Lung (tissue), 12 donors: Measurements from ENCODE around the gene KCNG2. TPM values are rescaled to one million over a fixed set of nuclear protein-coding genes. Genes with fewer than 3 reads are reported as not detected.

Experiments used
- ATAC-seq: fragments of 200-7000 bp; cut with Tn5 transposase; one replicate; pipeline ENCODE4 v1.9.1; 2020; ENCODE audit warnings: moderate number of reproducible peaks; ENCODE audit not compliant: insufficient read depth, low FRiP score
- DNase-seq, 3 donors: peaks; one replicate each; pipeline ENCODE4 v3.0.0-alpha.2; 2013 to 2017
- H3K27ac ChIP-seq, 2 donors: one replicate each; pipeline ENCODE4 v1.5.1; 2013; ENCODE audit warnings: mild to moderate bottlenecking in 2 of 2, moderate library complexity in 2 of 2, control low read depth in 1 of 2, inconsistent platforms in 1 of 2, low read depth in 1 of 2, low read length in 1 of 2
- H3K27me3 ChIP-seq, 3 donors: one replicate each; pipeline ENCODE4 v1.5.1; 2013; ENCODE audit warnings: low read length in 2 of 3; ENCODE audit not compliant: control insufficient read depth in 3 of 3, insufficient read depth in 3 of 3
- H3K36me3 ChIP-seq, 4 donors: one replicate each; pipeline ENCODE4 v1.5.1; 2013; ENCODE audit warnings: low read length in 4 of 4, mild to moderate bottlenecking in 1 of 4, moderate library complexity in 1 of 4; ENCODE audit not compliant: control insufficient read depth in 4 of 4, insufficient read depth in 4 of 4
- H3K4me1 ChIP-seq, 5 donors: one replicate each; pipeline ENCODE4 v1.5.1; 2013; ENCODE audit warnings: low read length in 5 of 5, mild to moderate bottlenecking in 2 of 5, moderate library complexity in 1 of 5; ENCODE audit not compliant: control insufficient read depth in 5 of 5, insufficient read depth in 5 of 5
- H3K4me3 ChIP-seq: one replicate; pipeline ENCODE4 v1.5.1; 2013; ENCODE audit warnings: mild to moderate bottlenecking, control low read depth, moderate library complexity
- H3K9ac ChIP-seq, 2 donors: one replicate each; pipeline ENCODE4 v1.5.1; 2013; ENCODE audit warnings: low read length in 2 of 2, control low read depth in 1 of 2; ENCODE audit not compliant: insufficient read depth in 1 of 2
- H3K9me3 ChIP-seq, 4 donors: one replicate each; pipeline ENCODE4 v1.5.1; 2013; ENCODE audit warnings: low read length in 3 of 4, mild to moderate bottlenecking in 1 of 4, moderate library complexity in 1 of 4; ENCODE audit not compliant: control insufficient read depth in 4 of 4, insufficient read depth in 3 of 4
- CTCF ChIP-seq: IDR thresholded peaks from 2 replicates; pipeline ENCODE4 v1.5.1; 2012; ENCODE audit warnings: mild to moderate bottlenecking; ENCODE audit errors: control extremely low read depth, extremely low read depth
- WGBS, 2 donors: extraction: QIAGEN DNeasy Blood & Tissue Kit; methylation state at CpG; one replicate each; pipeline ENCODE4 v1.1.7; 2013; 5-methylcytosine and 5-hydroxymethylcytosine counted together
- polyA plus RNA-seq, 2 donors: library from polyadenylated mRNA; stranded (reverse); fragments of 200-250 nt; gene quantifications; one replicate each; pipeline ENCODE4 v1.2.1, GENCODE V29; 2013
- total RNA-seq, 2 donors: library from RNA; depleted of rRNA in 1 of 2; stranded (reverse); fragments of >200 nt in 1 of 2; gene quantifications; one replicate each; pipeline ENCODE4 v1.2.1, GENCODE V29; 2014 to 2021
- donor health status: control.
- donor health status: control.
- donor health status: Bipolar disorder and iron deficiency.
- donor health status: healthy.
- donor health status: DM: yes; HTN: yes; CAD: no.

Gene KCNG2
- total and polyA plus RNA-seq, 4 donors = 0.16 to 1.8 (median 1.2) TPM

- H3K4me3 ChIP-seq = no peak overlapping the region
- no peak for ATAC-seq
- no peaks in the 10 kb centered on the region for H3K4me1 ChIP-seq
- H3K27ac ChIP-seq = no peak overlapping the region
- no peak for TF ChIP-seq CTCF
- no peak overlapping the region for H3K9ac ChIP-seq
- peaks cover 0 to 20% (median 0%) of the 10 kb centered on the region in 3 donors for H3K27me3 ChIP-seq
- DNase-seq = no peak
- H3K36me3 ChIP-seq = no peaks in the 10 kb centered on the region
- peaks cover 0 to 5% (median 0%) of the 10 kb centered on the region in 4 donors for H3K9me3 ChIP-seq
- 53 to 71% methylated on average over 26 of the region's 26 CpGs for WGBS, 2 donors
These were observed 19.4 kb upstream of the KCNG2 start for GRCh38 chr18:79778291-79778791.

DNA sequence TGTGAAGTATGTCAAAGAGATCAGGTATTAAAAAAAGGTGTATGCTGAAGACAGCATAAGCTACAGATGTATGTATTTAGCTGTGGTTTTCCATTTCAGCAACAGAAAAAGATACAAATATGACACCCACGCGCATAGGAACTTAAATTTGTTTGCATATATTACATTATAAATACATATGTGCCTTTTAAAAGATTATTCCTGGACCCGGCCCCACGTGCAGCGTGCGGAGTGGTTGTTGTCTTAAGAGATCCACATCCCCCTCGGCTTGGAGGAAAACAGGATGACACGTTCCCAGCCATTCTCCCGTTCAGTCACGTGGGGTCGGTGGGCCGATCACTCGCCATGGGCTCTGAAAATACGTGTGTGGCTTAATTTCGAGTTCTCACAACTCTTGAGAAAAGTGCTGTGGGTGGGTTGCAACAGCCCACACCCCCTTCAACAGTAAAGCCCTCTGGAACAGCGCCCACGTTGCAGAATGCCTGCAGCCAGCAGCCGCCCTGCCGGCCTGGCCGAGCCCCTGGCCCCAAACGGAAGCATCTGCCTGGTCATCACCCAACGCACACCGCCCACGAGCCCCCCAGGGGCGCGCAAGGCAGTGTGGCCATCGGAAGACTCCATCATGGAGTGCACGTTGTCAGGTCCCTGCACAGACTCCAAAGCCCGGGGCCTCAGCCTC, 18.6 kb upstream of the KCNG2 start:
- ATAC-seq (no peak), DNase-seq (no peak)
- no peak overlapping the region for H3K27ac ChIP-seq
- WGBS, 2 donors = 81 to 88% methylated on average over 29 of the region's 29 CpGs
- no peaks in the 10 kb centered on the region for H3K36me3 ChIP-seq
- H3K9me3 ChIP-seq = peaks cover 0 to 5% (median 0%) of the 10 kb centered on the region in 4 donors
- H3K4me3 ChIP-seq = no peak overlapping the region
- H3K9ac ChIP-seq = no peak overlapping the region
- TF ChIP-seq CTCF = no peak
- H3K4me1 ChIP-seq = no peaks in the 10 kb centered on the region
- peaks cover 0 to 26% (median 0%) of the 10 kb centered on the region in 3 donors for H3K27me3 ChIP-seq

- no peak for DNase-seq
- Histone ChIP-seq H3K4me1 (no peaks in the 10 kb centered on the region), H3K9me3 (peaks cover 0 to 5% (median 0%) of the 10 kb centered on the region in 4 donors), H3K4me3 (no peak overlapping the region), H3K27ac (no peak overlapping the region), H3K9ac (no peak overlapping the region), H3K27me3 (peaks cover 0 to 30% (median 3%) of the 10 kb centered on the region in 3 donors), H3K36me3 (no peaks in the 10 kb centered on the region)
- ATAC-seq = no peak
- 81 to 86% methylated on average over 18 of the region's 18 CpGs for WGBS, 2 donors
- TF ChIP-seq CTCF = no peak
These were observed 18.0 kb upstream of the KCNG2 start for GRCh38 chr18:79779700-79780190.
